GM12873 (cell line): ENCODE data around the gene ABCA1.

Experiments
- TF ChIP-seq, protein P1 (sequence below): IDR thresholded peaks from 2 replicates; pipeline ENCODE4 v1.5.1; 2012; ENCODE audit warnings: low read depth, mild to moderate bottlenecking, moderate library complexity, low read length, control low read depth; ENCODE audit not compliant: insufficient read depth; ENCODE audit errors: missing control alignments

Gene ABCA1

GRCh38 chr9:104841601-104842141, 86.3 kb downstream of the ABCA1 start:
- TF ChIP-seq, protein P1, sequence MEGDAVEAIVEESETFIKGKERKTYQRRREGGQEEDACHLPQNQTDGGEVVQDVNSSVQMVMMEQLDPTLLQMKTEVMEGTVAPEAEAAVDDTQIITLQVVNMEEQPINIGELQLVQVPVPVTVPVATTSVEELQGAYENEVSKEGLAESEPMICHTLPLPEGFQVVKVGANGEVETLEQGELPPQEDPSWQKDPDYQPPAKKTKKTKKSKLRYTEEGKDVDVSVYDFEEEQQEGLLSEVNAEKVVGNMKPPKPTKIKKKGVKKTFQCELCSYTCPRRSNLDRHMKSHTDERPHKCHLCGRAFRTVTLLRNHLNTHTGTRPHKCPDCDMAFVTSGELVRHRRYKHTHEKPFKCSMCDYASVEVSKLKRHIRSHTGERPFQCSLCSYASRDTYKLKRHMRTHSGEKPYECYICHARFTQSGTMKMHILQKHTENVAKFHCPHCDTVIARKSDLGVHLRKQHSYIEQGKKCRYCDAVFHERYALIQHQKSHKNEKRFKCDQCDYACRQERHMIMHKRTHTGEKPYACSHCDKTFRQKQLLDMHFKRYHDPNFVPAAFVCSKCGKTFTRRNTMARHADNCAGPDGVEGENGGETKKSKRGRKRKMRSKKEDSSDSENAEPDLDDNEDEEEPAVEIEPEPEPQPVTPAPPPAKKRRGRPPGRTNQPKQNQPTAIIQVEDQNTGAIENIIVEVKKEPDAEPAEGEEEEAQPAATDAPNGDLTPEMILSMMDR = no peak

DNA sequence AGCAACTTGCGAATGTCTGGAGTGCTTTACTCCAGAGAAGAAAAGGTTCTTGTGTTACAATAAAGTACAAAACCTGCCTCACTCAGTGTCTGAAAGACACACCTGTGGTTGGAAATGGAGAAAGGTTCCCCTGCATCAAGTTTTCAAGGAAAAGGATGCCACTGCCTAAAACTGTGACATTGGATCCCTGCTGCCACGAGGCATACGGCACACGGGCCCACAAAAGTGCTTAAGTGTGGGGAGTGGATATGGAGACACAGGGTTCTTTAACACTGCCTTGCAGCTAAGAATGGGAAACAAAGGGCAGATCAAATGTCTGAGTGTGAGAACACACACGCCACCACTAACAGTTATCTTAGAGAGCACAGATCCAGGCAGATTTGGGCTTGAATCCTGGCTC, 89.0 kb downstream of the ABCA1 start:
- TF ChIP-seq, protein P1 = no peak

GRCh38 chr9:104836767-104837166, 91.2 kb downstream of the ABCA1 start:
- TF ChIP-seq, protein P1 = no peak

DNA sequence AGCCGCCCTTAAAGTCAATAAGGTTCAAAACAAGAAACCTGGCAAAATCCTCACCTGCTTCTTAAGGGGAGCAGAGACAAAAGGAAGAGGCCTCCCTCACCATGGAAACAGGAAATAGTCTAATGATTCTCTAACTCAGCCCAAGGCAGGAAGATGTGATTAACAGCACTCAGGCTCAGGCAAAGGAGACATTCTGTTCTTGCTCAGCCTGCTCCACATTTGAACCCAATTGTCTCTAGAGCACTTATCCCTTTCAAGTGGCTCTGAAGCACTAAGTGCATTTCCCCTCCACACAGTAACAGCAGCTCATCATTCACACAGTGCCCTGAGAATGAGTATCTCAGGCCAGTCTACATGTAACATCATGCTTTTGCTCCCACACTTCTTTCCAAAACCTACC, 91.7 kb downstream of the ABCA1 start:
- TF ChIP-seq, protein P1 = no peak

- TF ChIP-seq, protein P1 = no peak
These were observed 92.8 kb downstream of the ABCA1 start for GRCh38 chr9:104835161-104835560.

- TF ChIP-seq, protein P1 = no peak
These were observed 94.3 kb downstream of the ABCA1 start for GRCh38 chr9:104833696-104834095.

GRCh38 chr9:104831681-104832080, 96.3 kb downstream of the ABCA1 start:
- TF ChIP-seq, protein P1 = no peak
